Mucosa of rectum (tissue), 2 donors: ENCODE data around the gene NTN5.

ENCODE experiments used
- H3K27ac ChIP-seq, 2 donors: one replicate each; pipeline ENCODE4 v1.7.0; 2013; ENCODE audit warnings: inconsistent platforms in 2 of 2, low read depth in 2 of 2, low read length in 2 of 2
- H3K27me3 ChIP-seq, 2 donors: one replicate each; pipeline ENCODE4 v1.7.0; 2013; ENCODE audit warnings: low read length in 2 of 2; ENCODE audit not compliant: control insufficient read depth in 2 of 2, insufficient read depth in 2 of 2
- H3K36me3 ChIP-seq, 2 donors: one replicate each; pipeline ENCODE4 v1.7.0; 2013; ENCODE audit warnings: low read length in 2 of 2; ENCODE audit not compliant: control insufficient read depth in 2 of 2, insufficient read depth in 2 of 2
- H3K4me1 ChIP-seq, 2 donors: one replicate each; pipeline ENCODE4 v1.7.0; 2013; ENCODE audit warnings: low read length in 2 of 2, mild to moderate bottlenecking in 1 of 2; ENCODE audit not compliant: control insufficient read depth in 2 of 2, insufficient read depth in 2 of 2
- H3K4me3 ChIP-seq, 2 donors: one replicate each; pipeline ENCODE4 v1.7.0; 2013; ENCODE audit warnings: low read length in 2 of 2
- H3K9ac ChIP-seq, 2 donors: one replicate each; pipeline ENCODE4 v1.7.0; 2013; ENCODE audit warnings: low read length in 2 of 2, low read depth in 1 of 2, mild to moderate bottlenecking in 1 of 2
- H3K9me3 ChIP-seq, 2 donors: one replicate each; pipeline ENCODE4 v1.7.0; 2013; ENCODE audit warnings: low read length in 2 of 2; ENCODE audit not compliant: control insufficient read depth in 2 of 2
- donor health status: healthy.
- donor health status: Normal muscosa, but diverticular disease.

NTN5 gene

DNA sequence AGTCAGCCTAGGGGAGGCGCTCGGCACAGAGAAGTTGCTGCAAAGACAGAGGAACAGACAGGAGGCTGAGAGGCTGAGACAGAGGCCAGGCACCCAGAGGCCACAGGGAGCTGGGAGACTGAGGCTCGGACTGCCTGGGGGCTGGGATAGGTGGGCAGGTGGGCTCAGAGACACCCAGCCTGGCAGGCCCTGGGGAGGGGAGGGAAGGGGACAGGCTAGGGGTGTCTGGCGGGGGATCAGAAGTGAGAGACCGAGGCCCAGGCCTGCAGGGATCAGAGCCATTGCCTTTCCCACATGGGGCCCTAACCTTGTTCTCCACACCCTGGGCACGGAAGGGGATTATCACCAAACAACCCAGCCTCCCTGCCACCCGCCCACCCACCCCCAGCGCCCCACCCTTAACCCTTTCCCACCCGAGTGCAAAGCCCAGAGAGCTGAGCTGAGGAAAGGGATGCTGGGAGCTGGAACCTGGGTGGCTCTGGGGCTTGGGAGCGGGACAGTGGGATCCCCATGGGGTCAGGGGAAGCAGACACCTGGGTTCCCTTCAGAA, 1.3 kb downstream of the NTN5 start:
- no peaks in the 10 kb centered on the region for H3K36me3 ChIP-seq
- H3K9me3 ChIP-seq, result no peaks in the 10 kb centered on the region
- H3K4me3 ChIP-seq, result no peak overlapping the region
- H3K27me3 ChIP-seq, result no peaks in the 10 kb centered on the region
- H3K9ac ChIP-seq, result no peak overlapping the region
- H3K4me1 ChIP-seq, result peaks cover 0 to 5% of the 10 kb centered on the region in 2 donors
- no peak overlapping the region for H3K27ac ChIP-seq

DNA sequence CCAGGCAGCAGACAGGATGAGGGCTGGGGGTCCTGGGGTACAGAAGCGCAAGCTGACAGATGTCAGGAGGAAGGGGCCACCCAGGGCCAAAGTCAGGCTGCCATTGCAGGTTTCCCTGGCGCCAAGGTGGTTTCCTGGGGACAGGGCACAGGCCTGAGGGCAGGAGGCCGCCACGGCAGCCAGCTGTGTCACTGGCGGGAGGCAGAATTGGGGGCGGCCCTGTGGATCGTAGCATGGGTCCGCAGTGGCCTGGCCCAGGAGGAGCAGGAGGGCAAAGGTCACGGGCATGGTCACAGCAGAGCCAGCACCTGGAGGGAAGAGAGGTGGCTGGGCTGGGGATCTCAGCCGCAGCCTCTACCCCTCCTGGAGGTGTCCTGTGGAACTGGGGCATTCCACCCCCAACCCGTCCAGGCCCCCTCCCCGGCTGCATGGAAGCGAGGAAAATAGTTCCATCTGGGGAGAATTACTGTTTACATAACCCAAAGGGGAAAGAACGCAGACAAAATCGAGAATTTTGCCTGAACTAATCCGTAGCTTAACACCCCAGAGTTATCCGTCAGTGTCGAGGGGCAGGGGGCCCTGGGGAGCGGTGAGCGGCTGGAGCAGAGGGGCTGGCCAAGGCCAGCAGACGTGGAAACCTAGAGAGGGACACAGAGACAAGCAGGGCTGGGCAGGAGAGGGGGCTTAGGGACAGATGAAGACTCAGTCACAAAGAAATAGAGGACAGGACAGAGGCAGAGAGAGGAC, 1.9 kb downstream of the NTN5 start:
- Histone ChIP-seq H3K4me1 (peaks cover 0 to 4% of the 10 kb centered on the region in 2 donors), H3K27me3 (no peaks in the 10 kb centered on the region), H3K9ac (no peak overlapping the region), H3K27ac (no peak overlapping the region), H3K4me3 (no peak overlapping the region), H3K36me3 (no peaks in the 10 kb centered on the region), H3K9me3 (no peaks in the 10 kb centered on the region)

DNA sequence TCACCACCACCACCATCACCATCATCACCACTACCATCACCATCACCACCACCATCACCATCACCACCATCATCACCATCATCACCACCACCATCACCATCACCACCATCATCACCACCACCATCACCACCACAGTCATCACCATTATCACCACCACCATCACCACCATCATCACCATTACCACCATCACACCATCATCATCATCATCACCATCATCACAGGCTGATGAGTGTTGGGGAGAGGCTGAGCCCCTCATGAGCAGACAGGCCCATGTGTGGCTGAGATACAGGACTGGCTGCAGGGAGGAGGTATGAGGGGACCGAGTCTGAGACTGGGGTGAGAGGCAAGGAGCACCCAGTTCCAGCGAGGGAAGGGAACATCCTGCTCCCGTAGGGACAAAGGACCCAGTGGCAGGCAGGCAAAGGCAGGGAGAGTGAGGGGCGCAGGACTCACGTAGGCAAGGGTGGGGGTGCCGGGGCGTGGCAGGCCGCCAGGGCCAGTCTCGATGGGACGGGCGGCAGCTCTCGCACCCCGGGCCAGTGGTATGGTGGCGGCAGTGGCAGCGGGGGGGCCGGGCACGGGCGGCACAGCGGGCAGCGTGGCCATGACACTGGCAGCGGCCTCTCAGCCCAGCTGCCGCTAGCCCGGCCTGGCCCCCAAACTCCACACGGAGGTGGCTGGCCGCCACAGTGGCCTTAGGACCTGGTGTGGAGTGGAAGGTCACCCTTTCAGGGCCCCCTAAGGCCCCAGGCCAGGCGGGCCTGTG, 2.7 kb downstream of the NTN5 start:
- Histone ChIP-seq H3K27me3 (no peaks in the 10 kb centered on the region), H3K4me1 (no peaks in the 10 kb centered on the region), H3K4me3 (no peak overlapping the region), H3K9ac (no peak overlapping the region), H3K9me3 (no peaks in the 10 kb centered on the region), H3K27ac (no peak overlapping the region), H3K36me3 (no peaks in the 10 kb centered on the region)

DNA sequence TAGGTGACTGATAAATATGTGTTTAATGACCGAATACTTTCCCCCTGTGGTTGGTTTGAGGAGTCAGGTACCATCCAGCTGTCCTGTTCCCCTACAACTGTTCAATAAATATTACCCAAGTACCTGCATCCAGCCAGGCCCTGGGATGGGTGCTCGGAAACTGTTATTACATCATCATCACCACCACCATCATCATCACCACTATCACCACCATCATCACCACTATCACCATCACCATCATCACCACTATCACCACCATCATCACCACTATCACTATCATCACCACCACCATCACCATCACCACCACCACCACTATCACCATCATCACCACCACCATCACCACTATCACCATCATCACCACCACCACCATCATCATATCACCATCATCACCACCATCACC, 4.1 kb downstream of the NTN5 start:
- no peaks in the 10 kb centered on the region for H3K4me1 ChIP-seq
- H3K9me3 ChIP-seq, result no peaks in the 10 kb centered on the region
- no peak overlapping the region for H3K9ac ChIP-seq
- no peak overlapping the region for H3K27ac ChIP-seq
- no peaks in the 10 kb centered on the region for H3K36me3 ChIP-seq
- no peaks in the 10 kb centered on the region for H3K27me3 ChIP-seq
- H3K4me3 ChIP-seq, result no peak overlapping the region

DNA sequence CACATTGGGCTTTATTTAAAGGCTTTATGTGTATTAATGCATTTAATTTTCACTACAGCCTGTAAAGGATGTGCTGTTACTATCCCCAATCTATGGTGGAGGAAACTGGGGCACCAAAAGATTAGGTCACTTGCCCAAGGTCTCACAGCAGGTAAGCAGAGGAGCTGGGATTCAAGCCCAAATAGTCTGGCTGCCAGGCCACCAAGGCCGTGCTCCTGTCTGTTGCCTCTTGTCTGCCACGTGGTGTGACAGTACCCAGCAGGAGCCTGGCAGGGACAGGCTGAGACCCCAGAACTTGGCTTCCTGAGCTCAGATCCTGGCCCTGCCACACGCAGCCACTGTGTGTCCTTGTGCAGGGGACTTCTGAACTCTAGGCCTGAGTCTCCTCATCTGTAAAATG, 4.5 kb downstream of the NTN5 start:
- H3K4me3 ChIP-seq, result no peak overlapping the region
- H3K9ac ChIP-seq, result no peak overlapping the region
- H3K27ac ChIP-seq, result no peak overlapping the region
- H3K9me3 ChIP-seq, result no peaks in the 10 kb centered on the region
- H3K4me1 ChIP-seq, result no peaks in the 10 kb centered on the region
- H3K36me3 ChIP-seq, result no peaks in the 10 kb centered on the region
- H3K27me3 ChIP-seq, result no peaks in the 10 kb centered on the region

DNA sequence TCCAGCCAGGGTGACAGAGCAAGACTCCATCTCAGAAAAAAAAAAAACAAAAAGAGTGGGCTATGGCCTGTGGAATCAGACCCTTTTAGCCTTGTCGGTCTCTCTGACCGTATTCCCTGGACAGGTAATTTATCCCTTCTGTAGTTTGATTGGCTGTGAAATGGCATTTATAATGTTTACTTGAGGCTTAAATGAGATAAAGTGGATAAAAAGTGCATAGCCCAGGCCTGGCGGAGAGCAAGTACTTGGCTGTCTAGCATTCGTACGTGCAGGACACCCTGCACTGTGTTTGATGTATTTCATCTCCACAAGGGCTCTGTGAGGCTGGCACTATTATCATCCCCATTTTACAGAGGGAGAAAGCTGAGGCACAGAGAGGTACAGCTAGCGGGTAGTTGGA, 7.0 kb downstream of the NTN5 start:
- no peak overlapping the region for H3K9ac ChIP-seq
- no peak overlapping the region for H3K27ac ChIP-seq
- no peaks in the 10 kb centered on the region for H3K36me3 ChIP-seq
- H3K4me3 ChIP-seq, result no peak overlapping the region
- peaks cover 0 to 2% of the 10 kb centered on the region in 2 donors for H3K4me1 ChIP-seq
- H3K9me3 ChIP-seq, result no peaks in the 10 kb centered on the region
- H3K27me3 ChIP-seq, result no peaks in the 10 kb centered on the region

DNA sequence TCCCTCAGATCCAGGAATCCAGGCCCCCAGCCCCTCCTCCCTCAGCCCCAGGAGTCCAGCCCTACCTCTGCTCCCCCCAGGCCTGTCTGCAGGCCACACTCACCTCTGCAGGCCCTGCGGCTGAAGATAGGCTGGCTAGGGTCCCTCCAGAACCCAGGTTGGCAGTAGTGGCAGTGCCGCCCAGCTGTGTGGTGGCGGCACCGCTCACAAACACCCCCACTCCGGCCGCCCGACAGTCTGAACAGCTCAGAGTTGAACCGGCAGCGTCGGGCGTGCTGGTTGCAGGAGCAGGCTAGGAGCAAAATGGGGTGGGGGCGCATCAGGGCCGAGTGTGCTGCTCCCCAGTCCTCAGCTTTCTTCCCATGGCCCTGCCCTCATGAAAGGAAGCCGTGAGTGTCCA, 8.3 kb downstream of the NTN5 start:
- Histone ChIP-seq H3K27me3 (no peaks in the 10 kb centered on the region), H3K9ac (no peak overlapping the region), H3K9me3 (no peaks in the 10 kb centered on the region), H3K27ac (no peak overlapping the region), H3K4me1 (peaks cover 0 to 4% of the 10 kb centered on the region in 2 donors), H3K4me3 (no peak overlapping the region), H3K36me3 (no peaks in the 10 kb centered on the region)

DNA sequence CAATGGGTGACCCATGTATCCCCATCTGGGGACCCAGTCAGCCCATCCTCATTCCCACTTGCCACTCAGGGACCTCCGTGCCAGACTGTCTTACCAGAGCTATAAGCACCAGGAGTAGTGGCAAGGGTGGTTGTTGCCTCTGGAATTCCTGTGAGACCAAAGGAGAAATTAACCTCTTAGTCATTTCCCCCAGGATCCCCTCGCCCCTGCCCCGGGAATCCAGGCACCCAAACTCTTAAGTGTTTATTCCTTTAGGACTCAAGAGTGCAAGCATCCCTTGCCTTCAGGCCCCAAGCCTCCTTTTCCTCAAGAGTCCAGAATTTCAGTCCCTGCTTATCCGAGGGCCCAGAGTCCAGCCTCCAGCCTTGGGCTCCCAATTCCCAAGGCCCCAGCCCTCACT, 9.2 kb downstream of the NTN5 start:
- H3K27ac ChIP-seq, result no peak overlapping the region
- peaks cover 0 to 4% of the 10 kb centered on the region in 2 donors for H3K4me1 ChIP-seq
- H3K36me3 ChIP-seq, result no peaks in the 10 kb centered on the region
- H3K27me3 ChIP-seq, result no peaks in the 10 kb centered on the region
- no peak overlapping the region for H3K9ac ChIP-seq
- no peaks in the 10 kb centered on the region for H3K9me3 ChIP-seq
- no peak overlapping the region for H3K4me3 ChIP-seq

DNA sequence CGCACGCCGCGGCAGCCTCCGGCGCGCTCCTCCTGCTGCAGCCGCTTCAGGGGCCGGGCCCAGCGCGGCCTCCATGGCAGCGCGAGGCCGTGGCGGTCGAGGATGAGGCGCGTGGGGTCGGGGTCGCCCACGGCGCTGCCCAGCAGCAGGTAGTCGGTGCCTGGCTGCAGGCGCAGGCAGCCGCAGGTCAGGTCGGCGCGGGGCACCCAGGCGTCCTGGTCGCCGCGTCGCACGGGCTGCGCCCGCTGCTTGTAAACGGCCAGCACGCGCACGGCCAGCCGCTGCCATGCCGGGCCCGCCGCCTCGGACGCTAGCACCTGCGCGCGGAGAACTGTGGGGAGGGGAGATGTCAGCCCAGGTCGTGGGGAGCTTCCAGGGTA, 11.1 kb downstream of the NTN5 start:
- no peaks in the 10 kb centered on the region for H3K27me3 ChIP-seq
- H3K4me3 ChIP-seq, result no peak overlapping the region
- H3K4me1 ChIP-seq, result peaks cover 0 to 4% of the 10 kb centered on the region in 2 donors
- H3K9me3 ChIP-seq, result no peaks in the 10 kb centered on the region
- H3K27ac ChIP-seq, result no peak overlapping the region
- H3K9ac ChIP-seq, result no peak overlapping the region
- H3K36me3 ChIP-seq, result no peaks in the 10 kb centered on the region
